HG03575 (cell line): ENCODE data around the gene PLEKHM1.

ENCODE experiments used
- ATAC-seq: cut with Tn5 transposase; IDR thresholded peaks from one replicate; pipeline ENCODE4 v1.9.1; 2021; ENCODE audit not compliant: unreplicated experiment, insufficient number of reproducible peaks, low FRiP score; ENCODE audit errors: extremely low read depth

PLEKHM1 gene

DNA sequence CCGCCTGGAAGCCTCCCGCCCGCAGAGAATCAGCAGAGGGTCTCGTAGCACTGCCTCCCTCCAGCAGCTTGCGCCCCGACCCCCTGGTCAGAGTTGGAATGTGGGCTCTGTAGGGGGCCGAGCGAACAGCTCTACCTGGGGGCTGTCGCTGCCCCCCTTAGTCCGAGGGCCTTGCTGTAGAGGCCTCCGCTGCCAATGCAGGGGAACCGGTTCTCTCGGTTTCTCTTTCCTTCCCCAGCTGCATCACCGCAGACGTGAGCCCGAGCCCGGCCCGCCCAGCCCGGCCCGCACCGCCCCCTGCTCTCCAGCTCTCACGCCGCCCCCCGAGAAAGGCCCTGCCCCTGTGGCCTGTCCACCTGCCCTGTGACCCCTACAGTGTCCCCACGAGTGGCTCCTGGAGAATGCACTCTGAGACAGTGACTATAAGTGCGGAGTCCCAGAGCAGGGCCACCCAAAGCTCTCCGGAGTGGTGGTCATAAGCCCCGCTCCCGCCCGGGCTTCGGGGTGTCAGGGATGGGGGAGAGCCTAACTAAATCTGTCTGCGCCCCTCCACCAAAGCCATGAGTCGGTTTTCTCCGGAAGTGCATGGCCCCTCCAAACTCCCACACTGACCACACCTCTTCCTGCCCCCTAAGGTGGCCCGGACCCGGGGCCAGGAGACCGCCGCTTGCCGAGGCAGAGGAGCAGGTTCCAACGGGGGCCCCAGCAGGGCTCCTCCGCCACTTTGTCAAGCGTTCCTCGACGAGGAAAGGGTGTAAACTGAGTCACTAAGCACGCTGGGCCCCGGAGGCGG, 59.6 kb downstream of the PLEKHM1 start:
- ATAC-seq: no peak

DNA sequence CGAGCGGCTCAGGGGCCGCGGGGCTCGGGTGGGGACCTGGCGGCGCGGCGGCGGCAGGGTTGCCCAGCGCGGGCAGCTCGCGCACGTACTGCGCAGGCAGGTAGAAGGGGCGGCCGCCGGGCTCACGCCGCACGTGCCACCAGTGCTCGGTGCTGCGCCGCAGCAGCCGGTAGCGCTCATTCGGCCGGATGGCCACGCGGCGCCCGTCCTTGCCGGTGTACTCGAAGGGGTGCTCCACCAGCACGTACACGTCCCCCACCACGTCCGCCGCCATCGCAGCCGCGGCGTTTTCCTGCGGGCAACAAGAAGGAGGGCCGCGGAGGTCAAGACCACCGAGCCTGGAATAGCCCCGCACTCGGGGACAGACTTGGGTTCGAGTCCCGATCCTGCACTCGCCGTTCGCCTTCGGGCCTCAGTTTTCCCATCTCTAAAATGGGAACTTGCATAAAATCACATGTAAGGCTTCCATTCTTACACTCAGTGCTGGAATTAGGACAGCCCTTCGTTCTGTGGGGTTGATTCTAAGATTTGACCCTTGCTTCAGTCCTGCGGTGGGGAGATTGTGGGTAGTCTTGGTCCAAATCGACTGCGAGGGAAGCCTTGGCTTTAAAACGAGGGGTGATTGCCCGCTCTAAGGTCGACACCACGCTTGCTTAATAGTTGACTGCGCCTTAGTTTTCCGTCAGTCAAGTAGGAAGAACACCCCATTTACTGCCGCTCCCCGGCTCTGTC, 60.3 kb downstream of the PLEKHM1 start:
- no peak for ATAC-seq

DNA sequence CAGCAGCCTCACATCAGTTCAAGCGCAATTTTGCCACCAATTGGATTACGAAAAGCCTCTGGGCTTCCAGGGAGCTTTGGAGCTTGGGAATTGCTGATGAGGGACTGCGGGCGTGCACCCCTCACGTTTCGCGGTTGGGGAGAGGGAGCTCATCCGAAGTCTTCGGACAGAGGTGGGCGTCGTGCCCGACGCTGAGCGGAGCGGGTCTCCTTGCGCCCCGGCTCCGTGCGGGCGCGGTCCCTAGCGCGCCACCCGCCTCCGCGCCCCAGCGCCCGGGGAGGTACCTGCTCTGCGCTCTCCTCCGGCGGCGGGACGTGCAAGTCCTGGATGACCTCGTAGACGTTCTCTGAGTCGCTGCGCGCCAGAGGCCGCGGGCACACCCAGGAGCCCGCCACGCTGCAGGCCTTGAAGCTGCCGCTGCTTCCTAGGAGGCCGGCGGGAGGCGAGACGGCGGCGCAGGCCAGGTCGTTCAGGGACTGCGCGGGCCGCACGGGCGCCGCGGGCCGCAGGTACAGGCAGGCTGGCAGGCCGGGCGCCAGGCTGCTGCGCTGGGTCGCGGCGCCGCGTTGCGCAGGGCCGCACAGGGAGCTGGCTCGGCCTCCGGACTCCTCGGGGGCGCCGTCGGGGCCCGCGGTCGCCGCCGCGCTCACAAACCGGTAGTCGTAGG, 61.0 kb downstream of the PLEKHM1 start:
- ATAC-seq: no peak

DNA sequence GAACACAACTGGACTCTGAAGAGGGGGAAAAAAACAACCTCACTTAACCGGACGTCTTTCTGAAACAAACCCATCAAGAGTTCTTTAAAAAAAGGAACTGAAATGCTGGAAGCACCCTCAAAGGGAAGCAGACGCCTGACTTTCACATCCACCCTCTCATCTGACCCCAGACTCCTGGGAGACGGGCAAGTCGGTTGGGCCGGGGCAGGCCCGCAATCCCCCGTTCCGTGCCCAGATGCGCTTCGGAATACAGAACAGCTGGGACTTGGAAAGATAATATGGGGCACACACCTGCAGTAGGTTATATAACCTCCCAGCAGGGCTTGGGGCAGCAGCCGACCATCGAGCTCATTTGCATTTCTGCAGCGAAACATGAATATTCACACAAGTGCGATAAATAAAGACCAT, 61.6 kb downstream of the PLEKHM1 start:
- no peak for ATAC-seq

DNA sequence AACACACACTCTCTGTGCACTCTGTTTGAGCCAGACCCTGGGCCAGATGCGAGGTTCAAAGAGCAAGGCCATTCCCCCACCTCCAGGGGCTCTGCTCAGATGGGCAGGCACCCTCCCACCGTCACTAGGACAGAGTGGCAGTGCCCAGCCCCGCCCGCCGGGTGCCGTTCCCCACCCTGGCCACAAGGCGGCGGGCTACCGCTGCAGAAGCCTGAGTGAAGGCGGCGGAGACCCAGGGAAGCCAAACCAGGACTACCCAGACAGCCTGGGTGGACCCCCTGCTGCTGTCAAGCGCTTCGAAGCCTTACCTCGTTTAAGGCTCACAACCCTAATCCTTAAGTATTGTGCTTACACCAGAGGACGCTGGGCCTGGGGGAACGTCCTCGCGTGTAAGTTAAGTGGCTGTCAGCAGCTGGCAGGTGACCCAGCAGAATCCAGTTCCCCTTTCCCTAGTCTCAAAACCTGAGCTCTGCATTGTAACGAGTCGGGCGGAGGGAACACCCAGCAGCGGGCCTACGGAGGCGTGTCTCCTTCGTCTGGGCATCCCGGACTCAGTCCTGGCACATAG, 62.4 kb downstream of the PLEKHM1 start:
- no peak for ATAC-seq

DNA sequence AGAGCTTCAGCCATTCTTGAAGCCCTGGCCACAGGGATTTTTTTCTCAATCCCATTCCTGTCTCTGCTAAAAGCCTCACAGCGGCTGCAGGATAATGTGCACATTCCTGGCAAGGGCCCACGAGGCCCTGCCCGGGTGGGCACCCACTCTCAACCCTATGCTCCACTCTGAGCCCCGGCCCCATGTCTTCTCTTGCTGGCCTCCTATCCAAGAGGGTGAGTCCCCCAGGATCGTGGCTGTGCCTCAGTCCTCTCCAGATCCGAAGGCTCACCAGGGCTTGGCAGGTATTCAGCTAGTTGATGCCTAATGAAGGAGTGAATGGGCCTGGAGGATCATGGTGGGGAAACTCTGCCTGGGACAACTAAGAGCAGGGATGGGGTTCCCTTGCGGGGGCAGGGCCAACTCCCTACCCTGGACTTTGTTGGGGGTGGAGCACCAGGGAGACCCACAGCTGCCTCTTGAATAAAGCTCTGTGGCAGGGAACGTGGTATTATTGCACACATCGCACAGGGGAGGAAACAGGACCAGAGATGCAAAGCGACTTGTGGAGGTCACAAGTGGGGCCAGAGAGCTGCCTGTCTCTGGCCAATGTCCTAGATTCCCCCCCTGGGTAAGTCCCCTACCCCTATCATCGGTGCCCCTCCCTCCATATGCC, 63.2 kb downstream of the PLEKHM1 start:
- no peak for ATAC-seq

DNA sequence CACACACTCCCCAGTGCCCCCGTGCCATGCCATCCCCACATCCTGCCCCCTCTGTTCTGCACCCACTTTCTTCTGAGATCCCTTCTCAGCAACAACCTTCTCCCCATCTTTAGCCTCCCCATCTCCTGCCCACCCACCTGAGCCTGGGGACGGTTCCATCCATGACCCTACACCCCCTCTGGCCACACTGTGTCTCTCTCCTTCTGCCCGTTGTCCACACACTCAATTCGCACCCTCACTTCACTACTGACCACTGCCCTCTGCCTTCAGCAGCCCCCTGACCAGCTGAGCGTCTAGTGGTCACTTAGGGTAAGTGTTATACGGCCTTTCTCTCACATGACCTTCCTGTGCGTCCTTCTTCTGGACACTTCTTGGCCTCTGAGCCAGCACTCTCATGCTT, 64.0 kb downstream of the PLEKHM1 start:
- ATAC-seq: no peak

DNA sequence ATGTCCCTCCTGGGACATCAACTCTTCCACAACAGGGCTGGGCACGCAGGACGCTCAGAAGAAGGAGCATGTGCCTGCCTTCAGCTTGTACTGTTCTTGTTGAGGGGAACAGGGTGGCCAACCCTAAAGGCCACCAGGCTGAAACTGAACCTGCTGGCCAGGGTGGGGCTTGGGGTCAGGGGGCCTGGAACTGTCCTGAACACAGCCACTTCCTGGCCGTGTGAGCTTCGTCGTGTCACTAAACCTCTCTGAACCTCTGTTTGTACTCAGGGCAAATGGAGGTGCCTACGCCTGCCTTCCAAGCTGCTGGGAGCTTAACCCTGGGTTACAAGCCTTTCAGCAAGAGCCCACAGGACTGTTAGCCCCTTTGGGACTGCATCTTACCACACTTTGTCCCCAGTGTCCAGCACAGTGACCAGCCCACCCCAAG, 64.5 kb downstream of the PLEKHM1 start:
- no peak for ATAC-seq

DNA sequence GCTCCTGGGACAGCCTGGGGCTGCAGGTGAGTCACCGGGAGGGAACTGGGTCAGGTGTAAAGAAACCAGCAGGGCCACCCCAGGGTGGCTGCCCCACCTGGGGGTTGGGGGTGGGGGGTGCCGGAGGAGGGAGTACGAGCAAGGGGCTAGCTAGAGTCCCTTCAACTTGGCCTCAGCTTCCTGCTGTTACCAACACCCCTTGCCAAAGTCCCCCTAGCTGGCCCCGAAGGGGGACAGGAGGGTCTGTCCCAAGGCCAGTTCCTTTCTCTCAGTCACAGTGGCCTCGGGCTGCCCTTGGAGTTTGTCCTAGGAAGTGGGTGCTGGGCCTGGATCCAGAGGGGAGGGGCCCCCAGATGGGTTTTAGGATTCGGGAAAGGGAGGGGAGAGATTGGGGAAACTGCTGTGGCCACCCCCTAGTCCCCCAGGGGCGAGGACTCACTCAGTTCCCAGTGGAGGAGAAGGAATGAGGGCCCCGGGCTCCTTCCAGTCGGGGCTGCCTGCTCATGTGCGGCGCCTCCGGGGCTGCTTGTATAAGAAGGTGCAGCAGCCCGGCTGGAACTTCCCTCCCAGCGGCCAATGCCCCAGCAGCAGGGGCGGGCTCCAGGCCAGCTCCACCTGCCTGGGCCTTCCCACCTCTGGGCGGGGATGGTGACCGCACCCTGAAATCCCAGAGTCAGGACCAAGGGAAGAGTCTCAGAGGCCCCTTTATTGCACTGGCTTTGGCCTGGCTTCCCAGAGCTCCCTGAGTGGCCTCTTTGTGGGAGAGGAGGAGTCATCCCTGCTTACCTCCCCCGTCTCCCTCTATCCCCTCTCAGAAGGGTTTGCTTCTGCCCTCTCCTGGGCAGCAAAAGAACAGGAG, 65.2 kb downstream of the PLEKHM1 start:
- ATAC-seq: no peak

DNA sequence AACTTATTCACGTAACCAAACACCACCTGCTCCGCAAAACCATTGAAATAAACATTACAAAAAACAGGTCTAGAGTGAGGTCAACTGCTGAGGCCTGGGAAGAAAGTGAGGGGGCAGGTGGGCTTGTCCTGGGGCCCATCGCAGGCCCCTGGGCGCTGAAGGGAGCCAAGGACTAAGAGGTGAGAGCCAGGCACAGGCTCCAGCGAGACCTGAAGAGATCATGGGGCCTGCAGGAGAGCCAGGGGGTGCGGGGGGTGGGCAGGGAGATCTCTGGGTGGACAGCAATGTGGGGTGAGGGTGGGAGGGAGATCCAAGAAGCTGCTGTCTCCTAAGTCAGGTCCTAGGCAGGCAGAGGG, 65.8 kb downstream of the PLEKHM1 start:
- ATAC-seq: no peak

DNA sequence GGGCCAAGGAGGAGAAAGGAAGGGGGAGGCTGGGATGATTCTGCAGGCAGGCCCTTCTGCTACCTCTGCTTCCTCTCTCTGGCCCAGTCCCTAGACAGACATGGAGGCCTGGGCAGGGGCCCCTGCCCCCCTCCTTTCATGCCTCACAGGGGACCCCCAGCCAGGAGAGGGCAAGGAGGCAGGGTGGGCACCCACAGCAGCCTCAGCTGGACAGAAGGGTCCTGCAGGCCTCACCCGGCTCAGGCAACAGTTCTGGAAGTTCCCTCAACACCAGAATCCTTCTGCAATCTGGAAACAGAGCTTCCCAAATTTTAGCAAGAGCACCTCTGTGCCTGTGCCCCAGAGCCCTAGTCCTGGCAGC, 66.6 kb downstream of the PLEKHM1 start:
- no peak for ATAC-seq

DNA sequence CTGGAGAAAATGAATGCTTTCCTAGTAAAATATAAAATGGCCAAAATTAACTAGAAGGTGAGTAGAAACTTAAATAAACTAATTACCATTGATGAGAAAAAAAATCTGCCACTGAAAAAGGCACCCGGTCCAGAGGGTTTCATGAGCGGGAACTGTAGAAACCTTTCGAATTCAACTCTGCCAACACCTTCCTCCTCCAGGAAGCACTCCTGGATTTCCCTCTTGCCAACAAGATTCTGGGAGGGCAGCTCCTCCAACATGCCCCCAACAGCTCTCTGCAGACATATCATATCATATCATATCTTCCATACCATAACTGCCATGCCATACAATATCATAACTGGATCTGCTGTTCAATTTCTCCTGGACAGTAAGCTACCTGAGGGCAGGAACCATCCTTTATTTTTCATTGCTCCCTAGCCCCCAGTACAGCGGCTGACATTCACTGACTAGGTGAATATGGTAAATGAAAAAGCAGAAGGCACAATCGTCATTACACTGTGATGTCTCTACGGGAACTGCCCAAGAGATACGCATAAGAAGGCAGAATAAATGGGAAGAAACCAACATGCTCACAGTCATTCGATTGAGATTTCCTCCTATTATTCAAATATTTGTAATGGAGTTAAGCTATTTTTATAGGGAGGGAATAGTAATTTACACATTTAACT, 67.1 kb downstream of the PLEKHM1 start:
- no peak for ATAC-seq

DNA sequence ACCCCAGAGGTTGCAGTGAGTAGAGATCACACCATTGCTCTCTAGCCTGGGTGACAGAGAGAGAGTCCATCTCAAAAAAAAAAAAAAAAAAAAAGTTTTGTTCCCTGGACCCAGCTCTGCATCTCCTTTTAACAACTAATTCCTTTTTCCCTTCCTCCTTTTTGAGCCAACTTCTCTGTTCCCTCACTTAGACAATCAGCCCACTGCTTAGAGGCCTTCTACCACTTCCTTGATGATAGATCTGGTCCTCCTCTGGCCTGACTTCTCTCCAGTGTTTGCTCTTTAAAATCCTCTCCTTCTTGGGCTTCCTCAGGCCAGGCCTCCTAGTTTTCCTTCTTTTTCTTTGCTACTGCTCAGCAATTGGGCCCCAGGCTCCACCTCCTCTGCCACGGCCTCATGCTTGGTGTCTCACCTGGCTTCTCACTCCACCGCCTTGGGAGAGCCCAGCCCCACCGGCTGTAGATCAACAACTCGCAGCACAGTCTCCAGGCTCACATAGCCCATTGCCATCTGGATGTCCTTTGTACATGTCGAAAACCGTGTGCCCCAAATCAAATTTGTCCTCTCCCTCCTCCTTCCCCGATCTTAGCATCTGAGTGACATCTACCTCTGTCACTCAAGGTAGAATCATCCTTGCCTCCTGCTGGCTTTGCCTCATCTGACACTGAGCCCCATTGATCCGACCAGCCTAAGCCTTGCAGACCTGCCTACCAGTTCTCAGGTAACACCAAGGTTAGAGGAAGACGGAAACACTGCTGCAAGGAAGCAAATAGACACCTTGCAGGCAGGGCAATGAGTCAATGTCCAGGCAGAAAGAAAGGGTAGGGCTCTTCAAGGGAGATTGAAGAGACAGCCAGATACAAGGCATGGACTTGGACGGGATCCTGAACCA, 75.3 kb downstream of the PLEKHM1 start:
- ATAC-seq: no peak

DNA sequence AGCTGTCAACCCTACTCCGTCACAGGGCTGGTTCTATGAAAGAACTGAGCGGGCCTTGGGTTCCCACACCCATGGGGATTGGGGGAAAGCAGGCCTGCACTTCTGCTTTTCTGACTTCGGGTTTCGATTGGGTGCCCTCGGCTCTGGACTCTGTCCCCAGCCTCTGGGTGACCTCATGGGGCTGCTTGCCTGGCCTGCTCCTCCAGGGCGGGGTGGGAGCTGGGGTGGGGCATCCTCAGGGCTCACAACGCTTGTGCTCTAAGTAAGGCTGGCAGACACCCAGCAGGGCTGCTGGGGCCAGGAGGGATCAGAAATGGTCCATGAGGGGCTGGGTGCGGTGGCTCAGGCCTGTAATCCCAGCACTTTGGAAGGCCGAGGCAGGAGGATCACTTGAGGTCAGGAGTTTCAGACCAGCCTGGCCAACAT, 77.0 kb downstream of the PLEKHM1 start:
- ATAC-seq: no peak

DNA sequence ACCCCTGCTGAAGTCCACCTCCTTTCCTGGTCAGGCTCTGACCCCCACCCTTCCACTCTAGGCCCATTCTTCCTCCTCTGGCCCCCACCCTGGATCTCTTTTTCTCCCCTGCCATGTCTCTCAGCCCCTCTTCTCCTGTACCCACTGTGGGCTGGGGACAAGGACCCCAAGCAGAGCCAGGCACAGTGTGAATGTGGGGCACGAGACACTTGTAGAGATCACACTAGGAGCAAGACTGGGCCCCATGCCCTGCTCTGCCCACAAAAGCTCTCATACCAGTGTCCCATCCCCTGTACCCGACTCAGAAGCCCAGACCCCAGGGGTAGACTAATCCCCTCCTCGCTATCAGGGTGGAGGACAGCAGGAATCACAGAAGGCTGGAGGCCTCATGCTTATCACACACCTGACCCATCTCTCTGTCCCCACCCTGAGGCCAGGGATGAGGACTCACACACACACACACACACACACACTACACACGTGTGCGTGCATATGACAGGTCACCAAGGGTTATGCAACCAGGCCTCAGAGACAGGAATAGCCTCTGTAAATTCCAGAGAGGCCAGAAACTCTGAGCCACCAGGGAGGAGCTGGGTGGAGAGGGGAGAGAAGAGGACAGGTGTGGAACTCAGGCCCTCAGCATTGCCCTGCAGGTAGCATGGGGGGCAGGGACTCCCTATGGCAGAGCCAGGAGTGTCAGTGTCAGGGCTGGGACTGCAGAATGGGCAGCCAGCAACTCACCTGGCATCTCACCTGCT, 79.0 kb downstream of the PLEKHM1 start:
- no peak for ATAC-seq
